EH (cell line): ENCODE results near the gene MEGF11.
A peak's percentile ranks its signal among the peaks of the same experiment; 100 is the strongest.
"Not testable (repeated sequence)": the region's sequence is repeated elsewhere in the genome, so short reads cannot be mapped to it uniquely, and the experiment has no call there.

Source experiments
- DNase-seq: peaks from one replicate; pipeline ENCODE4 v3.0.0-alpha.2; 2015; ENCODE audit warnings: low read depth

MEGF11 gene

DNA sequence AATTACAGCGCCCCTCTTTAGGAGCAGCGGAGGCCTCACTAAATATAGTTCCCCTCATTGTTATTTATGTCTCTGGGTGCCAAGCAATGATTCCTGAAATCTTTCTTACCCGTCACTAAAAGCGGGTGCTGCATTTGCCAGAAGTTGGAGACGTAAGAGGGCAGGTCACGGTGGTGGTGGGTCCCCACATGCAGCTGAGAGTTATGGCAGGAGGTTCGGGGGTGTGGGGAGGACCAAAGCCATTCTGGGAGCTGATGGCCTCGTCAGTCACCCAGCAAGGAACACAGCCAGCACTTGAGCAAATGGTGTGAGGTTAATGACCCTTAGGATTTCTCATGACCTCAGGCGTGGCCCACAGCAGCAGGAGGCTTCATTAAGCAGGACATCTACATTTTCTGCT, 255.1 kb downstream of the MEGF11 start:
- no peak for DNase-seq

DNA sequence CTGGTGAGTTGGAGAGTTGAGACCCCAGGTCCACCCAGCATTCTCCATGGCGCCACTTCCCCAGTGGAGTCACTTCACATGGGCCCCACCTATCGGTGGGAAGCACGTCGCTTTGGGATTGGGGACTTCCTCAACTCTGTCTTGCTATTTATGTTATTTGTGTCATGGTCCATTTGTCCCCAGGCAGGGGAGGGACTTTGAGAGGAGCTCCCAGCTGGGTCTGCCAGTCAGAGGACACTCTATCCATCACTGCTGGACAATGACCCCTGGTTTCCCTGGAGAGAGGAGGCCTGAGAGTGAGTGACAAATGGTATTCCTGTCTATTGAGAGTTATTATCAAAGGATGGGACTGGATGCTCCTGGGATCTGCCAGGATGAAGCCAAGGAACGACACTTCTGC, 256.6 kb downstream of the MEGF11 start:
- DNase-seq = no peak

DNA sequence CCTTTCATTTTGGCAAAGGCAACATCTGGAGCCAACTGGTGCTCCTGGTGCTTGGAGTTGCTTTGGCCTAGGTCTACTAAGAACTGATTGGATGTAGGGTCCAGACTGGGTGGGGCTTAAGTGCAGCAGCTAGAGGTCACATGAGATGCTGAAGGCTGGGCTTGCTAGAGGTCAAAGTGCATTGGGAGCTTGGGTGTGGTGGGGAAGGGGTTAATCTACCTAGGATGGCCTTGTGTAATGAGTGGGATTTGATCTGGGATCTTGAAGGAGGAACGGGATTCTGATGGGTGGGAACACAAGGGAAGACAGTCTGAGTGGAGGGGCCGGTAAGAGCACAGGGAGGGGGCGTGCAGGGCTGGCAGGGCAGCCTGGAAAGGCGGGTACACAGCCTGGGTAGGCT, 258.7 kb downstream of the MEGF11 start:
- no peak for DNase-seq

DNA sequence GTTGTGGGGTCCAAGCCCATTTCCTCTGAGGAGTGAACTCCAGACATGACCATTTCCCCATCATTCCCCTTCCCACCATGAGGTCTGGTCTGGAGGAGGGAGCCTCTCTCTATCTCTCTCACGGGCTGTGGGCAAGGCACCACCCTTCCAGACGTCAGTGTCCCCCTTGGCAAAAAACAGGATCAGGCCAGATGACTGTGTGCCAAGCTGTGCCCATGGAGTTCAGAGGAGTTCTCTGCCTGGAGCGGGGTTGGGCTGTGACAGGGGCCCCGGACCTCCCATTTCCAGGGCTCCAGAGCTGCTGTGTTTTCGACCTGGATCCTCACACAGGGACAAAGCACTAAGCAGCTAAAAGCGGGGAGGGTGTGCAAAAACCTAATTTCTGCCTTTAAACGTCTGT, 259.8 kb downstream of the MEGF11 start:
- DNase-seq = no peak

DNA sequence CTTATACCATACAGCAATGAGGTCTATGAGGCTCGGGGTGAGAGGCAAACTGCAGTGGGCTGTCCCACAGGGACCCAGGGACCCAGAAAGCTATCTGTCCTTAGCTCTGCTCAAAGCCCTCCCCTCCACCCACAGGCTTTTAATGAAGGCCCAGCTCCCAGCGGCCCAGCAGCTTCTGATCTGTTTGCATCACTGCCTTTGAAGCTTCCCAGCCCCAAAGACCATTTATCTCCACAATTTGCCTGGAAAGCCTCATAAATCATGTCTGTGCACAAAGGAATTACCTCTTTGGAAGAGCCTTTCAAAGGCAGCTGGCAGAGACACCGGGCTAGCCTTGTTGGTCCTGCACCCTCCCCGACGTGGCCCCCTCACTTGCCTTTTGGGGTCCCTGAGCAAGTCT, 260.3 kb downstream of the MEGF11 start:
- no peak for DNase-seq

DNA sequence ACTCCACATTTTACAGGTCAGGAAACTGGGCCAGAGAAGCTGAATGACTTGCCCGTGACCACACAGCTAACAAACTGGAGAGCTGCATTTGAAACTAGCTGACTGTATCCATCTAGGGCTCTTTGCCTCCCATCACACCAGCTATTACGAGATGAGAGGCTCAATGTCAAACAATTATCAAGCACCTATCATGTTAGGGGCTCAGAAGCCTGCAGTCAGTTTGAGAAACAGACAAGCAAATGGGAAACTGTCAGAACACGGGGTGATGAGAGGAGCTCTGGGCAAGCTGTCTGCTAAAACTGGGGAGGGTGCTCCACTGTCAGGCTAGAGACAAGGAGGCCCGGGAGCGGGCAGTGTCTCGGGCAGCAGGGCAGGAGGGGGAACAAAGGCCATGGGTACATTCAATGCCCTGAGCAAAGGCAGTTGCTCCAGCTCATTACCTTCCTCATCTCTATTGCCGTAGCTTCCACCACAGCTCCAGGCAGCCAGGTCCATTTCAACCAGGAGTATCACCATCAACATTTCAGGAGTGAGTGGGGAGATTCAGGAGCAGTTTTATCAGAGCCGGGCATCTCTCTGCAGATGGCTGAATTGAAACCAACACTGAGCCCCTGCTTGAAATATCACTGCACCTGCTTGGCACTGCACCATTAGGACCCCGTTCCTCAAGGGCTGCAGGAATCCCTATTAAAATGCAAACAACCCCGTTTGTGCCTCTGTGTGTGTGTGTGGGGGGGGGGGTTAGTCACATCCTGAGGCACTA, 261.6 kb downstream of the MEGF11 start:
- DNase-seq = no peak

DNA sequence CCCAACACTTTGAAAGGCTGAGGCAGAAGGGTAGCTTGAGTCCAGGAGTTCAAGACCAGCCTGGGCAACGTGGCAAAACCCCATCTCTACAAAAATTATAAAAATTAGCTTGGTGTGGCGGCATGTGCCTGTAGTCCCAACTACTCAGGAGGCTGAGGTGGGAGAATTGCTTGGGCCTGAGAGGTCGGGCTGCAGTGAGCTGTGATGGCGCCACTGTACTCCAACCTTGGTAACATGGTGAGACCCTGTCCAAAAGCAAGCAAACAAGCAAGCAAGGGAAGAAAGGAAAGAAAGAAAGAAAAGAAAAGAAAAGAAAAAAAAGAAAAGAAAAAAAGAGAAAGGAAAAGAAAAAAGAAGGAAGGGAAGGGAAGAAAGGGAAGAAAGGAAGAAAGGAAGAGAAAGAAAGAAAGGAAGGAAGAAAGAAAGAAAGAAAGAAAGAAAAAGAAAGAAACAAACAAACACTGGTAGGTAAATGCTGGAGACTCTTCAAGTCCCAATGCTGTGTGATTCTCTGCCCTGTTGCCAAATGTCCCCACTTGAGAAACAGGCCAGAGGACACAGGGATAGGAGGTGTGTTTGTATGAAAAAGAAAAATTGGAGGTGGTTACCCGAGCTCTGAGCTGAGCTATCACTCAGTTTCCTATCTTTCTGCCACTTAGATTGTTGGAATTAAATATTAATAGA, 263.1 kb downstream of the MEGF11 start:
- no peak for DNase-seq

DNA sequence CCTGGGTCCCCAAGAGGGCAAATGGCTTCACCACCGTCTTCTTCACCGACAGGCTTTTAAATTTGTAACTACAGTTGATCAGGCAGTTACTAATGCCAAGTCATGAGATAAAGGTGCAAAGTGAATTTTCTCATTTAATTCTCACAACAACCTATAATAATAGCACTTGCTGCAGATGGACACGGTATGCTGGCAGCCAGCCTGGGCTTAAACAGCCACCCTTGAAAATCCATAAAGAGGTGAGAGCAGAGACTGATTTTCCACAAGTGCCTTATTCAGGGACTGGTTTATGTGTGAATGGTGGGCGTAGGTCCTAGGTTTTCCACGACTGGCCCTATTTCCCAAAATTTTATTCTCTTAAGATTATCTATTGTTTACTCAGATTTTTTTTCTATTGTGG, 266.4 kb downstream of the MEGF11 start:
- no peak for DNase-seq

DNA sequence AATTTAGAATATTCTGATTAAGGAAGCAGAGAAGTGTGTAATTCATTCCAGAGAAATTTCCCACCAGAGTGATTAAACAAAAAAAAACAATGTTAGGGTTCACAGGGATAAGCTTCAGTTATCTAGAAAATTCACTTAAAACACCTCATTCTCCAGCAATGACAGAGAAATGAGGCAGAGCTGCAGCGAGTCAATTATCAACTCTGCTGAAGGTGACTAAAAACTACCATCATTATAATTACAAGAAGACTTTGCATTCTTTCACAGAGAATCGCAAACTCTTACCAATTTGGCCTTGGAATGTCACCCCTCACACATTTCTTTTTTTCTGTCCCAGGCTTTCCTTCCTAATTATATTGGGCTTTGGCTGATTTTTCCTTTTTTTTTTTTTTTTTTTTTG, 267.1 kb downstream of the MEGF11 start:
- no peak for DNase-seq

DNA sequence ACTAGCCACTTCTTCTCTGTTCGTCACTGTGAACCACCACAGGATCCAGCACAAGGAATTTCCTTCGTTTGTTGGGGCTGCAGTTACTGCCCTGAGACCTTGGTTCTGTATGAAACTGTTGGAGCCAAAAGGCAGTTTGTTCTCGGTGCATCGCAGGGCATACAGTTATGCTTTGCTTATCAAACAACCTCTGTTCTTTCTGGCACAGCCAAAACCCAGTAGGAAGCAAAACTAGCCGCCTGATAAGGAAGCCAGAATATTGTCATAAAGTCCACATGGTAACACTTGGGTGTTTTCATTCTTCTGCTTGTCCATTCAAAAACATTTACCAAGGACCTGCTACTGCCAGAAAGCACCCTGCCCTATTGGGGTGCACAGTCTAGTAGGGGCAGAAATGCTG, 268.2 kb downstream of the MEGF11 start:
- DNase-seq = no peak

DNA sequence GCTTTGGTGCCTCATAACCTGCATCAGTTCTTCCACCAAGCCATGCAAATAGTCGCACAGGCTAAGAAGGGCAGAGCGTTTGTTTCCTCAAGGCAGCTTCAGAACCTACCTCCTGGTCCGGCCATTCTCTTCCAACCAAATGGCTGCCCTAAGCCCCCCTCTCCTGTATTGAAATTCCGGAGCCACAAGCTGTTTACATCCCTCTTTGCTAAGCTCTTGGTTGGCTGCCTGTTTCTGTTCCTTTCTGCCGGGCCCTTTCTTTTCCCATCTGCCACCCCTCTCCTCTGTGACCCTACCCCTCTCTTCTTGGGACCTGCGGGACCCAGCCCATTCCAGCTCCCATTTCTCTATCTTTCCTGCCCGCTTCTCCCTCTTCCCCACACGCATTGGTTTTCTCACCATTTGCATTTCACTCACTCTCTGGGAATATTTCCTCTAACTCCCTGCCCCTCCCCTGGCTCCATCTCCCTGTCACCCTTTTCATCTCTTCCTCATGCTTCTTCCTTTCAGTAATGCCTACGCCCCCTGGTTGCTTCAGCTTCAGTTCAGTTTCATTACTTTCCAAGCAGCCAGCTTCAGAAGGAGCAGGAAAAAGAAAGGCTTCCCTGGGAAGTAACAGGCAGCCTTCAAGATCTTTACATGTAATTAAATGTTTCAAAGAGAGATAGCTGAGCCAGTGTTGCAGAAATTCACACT, 270.8 kb downstream of the MEGF11 start:
- no peak for DNase-seq

DNA sequence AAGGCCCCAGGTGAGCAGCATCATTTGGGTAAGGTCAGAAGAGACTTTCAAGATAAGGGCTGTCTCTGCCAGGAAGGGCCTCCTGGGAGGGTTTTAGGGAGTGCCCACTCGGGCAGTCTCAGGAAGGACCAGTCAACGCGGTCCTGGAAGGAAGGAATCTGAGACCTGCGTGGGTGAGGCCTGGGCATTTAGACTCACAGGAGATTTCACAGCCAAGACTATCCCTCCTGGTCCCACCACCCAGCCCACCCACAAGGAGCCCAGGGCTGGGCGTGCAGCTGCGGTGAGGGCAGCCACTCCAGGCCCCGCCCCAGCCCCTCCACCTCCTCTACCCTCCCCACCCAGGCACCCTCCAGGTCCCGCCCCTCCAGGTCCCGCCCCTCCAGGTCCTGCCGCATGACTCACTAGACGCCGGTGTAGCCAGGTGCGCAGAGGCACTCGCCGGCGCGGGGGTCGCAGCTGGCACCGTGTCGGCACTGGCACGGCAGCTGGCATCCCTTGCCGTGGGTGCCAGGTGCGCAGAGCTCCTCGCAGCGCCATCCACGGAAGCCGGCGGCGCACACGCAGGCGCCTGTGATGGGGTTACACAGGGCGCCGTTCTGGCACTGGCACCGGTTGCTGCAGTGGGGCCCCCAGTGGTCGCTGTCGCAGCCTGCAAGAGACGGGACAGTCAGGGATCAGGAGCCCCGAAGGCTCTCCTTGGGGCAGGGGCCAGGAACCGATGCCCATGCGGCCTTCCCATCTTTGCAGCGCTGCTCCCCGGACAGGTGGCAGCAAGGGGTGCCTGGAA, 271.5 kb downstream of the MEGF11 start:
- DNase-seq = no peak

DNA sequence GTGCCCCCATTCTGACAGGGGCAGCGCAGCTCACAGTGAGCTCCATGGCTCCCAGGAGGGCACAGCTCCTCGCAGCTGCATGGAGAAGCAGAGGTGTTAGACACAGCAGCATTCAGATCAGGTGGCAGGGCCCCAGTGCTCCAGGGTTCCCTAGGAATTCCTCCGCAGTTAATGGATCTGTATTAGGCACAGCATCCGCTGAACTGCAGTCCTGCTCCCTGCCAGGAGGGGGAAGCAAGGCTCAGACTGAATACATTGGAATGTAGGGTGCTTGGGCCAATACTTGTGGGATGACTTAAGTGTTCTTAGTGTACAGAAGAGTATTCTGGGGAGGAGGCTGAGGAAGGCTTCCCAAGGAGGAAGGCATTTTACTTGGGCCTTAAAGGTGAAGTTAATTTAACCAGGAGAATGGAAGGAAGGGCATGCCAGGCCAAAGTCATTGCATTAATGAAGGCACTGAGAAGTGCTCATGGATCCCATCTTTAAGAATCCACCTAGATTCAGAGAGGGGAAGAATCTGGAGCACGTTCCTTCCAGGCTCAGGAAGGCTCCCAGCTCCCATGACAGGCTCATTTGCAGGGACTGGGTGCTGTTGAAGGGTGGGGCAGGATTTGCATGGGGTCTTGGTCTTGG, 272.6 kb downstream of the MEGF11 start:
- DNase-seq = peak; percentile 79

DNA sequence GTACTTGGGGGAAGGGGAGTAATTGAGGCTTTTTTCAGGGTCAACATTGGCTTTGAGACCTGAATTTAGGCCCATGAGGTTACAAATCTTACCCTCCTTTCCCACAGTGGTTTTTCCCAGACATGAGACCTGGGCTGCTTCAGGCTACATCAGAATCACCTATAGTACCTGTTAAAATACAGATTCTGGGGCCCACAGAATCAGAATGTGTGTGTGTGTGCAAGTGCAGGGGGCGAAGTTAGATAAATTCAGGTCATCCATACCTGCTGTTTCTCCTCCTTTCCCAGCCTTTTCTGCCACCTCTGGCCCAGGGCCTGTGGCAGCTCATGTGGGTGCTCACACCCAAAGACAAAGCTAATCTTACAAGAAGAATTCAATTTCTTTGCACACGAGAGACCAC, 273.7 kb downstream of the MEGF11 start:
- DNase-seq = no peak

DNA sequence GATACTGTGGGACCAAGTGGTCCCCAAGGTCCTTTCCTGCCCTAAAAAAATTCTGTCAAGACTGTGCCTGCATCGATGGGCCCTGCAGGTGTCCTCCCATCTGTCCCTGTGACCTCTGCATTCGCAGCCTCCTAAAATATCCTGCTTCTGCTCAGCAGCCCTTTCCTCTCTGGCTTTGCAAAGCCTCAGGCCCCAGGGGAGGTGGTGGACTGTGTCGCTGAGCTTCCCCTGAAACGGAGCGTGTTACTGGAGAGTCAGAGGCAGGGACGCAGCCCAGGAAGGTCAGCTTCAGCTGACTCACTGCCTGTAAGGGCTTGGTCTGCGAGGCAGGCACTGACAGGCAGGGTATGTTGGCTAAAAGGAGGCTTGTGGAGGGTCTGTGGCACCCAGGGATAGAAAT, 274.2 kb downstream of the MEGF11 start:
- no peak for DNase-seq

DNA sequence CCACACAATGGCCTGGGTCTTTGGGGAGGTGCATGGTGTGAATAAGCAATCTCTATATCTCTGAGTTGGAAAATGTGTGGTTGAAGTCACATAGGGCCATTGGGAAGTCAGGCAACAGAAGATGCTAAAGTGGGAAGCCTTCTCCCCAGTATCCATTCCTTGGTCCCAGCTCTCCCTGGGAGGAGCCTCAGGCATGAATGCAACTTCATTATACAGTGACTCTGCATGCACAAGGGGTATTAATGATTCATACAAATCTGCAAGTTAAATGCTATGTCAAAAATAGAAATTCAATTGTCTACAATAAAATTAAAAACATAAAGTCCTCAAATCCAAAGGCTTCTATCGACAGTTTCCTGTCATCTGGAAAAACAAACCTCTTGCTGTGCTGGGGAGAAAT, 275.4 kb downstream of the MEGF11 start:
- no peak for DNase-seq

DNA sequence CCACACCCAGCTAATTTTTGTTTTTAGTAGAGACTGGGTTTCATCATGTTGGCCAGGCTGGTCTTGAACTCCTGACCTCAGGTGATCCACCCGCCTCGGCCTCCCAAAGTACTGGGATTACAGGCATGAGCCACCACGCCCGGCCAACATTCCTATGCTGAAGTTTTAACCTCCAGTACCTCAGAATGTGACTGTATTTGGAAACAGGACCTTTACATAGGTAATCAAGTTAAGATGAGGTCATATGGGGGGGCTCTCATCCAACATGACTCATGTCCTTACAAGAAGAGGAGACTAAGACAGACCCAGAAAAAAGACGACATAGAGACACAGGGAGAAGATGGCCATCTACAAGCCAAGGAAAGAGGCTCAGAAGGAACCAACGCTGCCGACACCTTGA, 277.4 kb downstream of the MEGF11 start:
- DNase-seq = not testable (repeated sequence)

DNA sequence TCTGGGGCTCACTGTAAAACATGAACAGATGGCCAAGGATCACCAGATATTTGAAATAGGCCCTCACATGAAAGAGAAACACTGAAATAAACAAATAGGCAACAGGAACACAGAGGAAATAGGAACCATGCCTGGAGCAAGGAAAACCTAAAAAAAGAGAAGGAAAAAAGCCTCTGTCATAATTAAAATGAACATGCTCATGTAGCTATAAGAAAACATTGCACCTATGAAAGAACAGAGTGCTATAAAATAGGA, 281.9 kb downstream of the MEGF11 start:
- no peak for DNase-seq

DNA sequence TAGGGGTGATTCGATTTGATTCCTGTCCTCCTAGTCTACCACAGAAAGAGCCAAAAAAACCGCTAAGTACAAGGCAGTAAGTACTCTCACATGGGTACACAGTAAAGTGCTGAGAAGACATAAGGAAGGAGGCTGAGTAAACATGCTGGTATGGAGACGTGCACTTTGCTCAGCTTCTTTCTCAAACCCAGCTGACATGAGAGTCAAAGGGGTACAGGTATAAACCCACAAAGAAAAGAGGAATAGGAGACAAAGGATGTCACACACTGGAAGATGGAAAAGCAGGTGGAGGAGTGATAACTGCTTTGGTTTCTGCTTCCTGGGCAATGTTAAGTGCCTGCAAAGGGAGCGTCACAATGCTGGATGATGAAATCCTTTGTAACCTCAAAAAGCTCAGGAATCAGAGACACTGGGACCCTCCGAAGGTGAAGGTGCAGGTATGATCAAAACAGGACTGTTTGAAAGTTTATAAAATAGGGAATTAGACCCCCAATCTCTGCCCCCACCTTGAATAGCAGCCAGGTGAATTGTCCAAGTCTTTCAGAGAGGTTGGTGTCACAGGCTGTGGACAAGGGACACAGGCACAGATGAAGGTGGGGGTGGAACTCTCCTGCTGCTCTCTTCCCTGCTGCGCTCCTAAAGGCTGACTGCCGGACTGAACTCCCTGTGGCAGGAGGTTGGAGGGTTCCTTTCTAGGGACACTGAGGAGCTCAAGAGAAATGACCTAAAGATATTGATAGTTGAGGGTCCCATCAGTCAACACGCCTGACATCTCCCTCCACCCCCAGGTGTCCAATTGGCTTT, 282.4 kb downstream of the MEGF11 start:
- no peak for DNase-seq

DNA sequence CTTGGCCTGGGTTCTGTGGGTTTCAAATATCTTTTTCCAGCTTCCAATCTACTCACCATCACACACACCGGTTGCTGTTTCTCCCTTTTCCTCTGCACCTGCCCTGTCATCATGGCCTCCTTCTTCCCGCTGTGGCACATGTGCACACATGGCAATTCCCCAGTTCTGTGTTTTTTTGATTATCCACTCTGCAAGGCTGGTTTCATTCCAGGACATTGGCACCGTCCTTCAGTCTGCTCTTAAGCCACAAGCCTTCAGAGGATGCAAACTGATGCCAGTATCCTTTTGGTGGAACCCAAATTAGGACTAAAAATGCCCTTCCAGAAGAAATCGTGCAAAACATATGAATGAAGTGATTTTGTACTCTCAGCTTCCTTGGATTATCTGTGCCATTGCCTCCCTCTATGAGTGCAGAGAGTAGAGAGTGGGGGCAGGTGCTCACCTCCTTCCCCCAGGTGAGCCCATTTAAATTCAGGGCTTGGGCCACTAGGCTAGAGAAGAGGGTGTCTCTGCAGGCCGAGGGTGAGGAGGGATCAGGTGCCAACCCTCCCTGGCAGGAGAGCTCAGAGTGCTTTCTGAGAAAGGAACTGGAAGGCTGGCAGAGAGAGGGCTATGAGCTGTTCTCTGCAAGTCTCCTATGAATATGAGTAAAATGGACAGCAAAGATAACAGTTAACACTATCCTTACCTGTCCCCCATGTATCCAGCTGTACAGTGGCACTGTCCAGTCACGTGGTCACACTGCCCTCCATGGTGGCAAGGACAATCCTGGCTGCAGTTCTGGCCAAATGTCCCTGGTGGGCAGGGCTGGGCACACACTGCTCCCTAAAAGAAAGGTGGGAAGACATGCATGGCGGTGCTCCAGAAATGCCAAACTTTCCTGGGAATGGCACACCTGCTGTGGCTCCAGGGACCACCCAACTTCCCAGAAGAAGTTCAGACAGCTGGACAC, 283.4 kb downstream of the MEGF11 start:
- DNase-seq = no peak
